ENCODE measurements around the gene LPP.

LPP gene

DNA sequence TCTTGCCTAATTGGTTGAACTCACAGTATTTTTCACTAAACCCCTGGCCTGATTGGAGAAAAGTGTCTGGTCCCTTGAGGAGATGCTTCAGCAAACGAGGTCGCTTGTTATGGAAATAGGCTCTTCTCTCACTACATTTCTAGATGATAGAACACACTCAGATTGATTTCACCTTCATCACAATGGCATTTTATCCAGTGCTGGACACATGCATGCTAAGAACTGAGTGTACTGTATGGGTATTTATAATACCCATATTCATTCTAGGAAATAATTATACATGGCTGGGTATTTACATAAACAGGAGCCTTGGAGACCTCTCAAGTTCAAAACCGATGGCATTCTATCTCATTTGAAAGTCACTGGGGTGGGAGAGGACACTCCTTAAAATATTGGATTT is 444.9 kb downstream of the LPP start:
- H3K27ac ChIP-seq (ENCODE audit: low read depth, low read length): no peak overlapping the region
- no peak overlapping the region for H3K23ac ChIP-seq (ENCODE audit: low read length)
- H2BK15ac ChIP-seq (replicated peaks; ENCODE audit: low read depth): no peak overlapping the region
- no peak overlapping the region for H3K56ac ChIP-seq (ENCODE audit: low read length)
- no peak for DNase-seq
- H3K9ac ChIP-seq (ENCODE audit: low read length): no peak overlapping the region
- no peak overlapping the region for H3K18ac ChIP-seq (ENCODE audit: low read length)
- H3K4me2 ChIP-seq (ENCODE audit: low read length): no peak overlapping the region
- no peak overlapping the region for H3K4ac ChIP-seq (ENCODE audit: low read depth, low read length)
- H3K79me2 ChIP-seq (ENCODE audit: control insufficient read depth, insufficient read depth, low read length): no peaks in the 10 kb centered on the region
- no peak overlapping the region for H2BK5ac ChIP-seq (ENCODE audit: low read length)
- no peak overlapping the region for H3K4me3 ChIP-seq (ENCODE audit: low read length)
- no peak overlapping the region for H2BK120ac ChIP-seq (ENCODE audit: low read depth, low read length)
- H3K27me3 ChIP-seq (ENCODE audit: insufficient read depth, low read length, poor library complexity): no peaks in the 10 kb centered on the region
- H3K79me1 ChIP-seq (ENCODE audit: low read length): no peaks in the 10 kb centered on the region
- no peaks in the 10 kb centered on the region for H3K36me3 ChIP-seq (ENCODE audit: control insufficient read depth, insufficient read depth, low read length)
- H4K5ac ChIP-seq (ENCODE audit: low read length): no peak overlapping the region
- no peak overlapping the region for H2AK5ac ChIP-seq (ENCODE audit: low read length)
- H4K8ac ChIP-seq (ENCODE audit: low read depth, low read length): no peak overlapping the region
- no peaks in the 10 kb centered on the region for H3K4me1 ChIP-seq (ENCODE audit: control insufficient read depth, low read depth, low read length)
- no CpG with 5 or more reads among the region's 3 CpGs for WGBS (ENCODE audit: extremely low coverage, insufficient coverage, low lambda C conversion rate)

DNA sequence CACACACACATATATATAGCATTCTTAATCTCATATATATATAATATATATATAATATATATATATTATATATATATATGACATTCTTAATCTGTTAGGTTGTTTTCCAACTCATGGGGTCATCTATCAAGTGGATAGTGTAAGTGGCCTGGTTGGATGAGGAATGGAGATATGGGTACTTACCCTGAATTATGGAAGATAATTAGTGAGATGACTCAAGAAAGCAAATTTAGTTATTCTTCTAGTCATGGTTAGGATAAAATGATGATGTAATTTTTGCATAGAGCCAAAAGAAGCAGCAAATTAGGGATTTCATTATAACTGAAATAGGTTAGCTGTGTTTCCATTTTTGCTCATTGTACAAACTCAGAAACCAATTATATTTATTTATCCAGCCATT is 448.2 kb downstream of the LPP start:
- no peaks in the 10 kb centered on the region for H3K27me3 ChIP-seq (ENCODE audit: insufficient read depth, low read length, poor library complexity)
- H4K5ac ChIP-seq (ENCODE audit: low read length): no peak overlapping the region
- no peak overlapping the region for H3K4me2 ChIP-seq (ENCODE audit: low read length)
- no peak overlapping the region for H2BK120ac ChIP-seq (ENCODE audit: low read depth, low read length)
- H3K79me2 ChIP-seq (ENCODE audit: control insufficient read depth, insufficient read depth, low read length): no peaks in the 10 kb centered on the region
- no peak overlapping the region for H4K8ac ChIP-seq (ENCODE audit: low read depth, low read length)
- H2BK15ac ChIP-seq (replicated peaks; ENCODE audit: low read depth): no peak overlapping the region
- H3K56ac ChIP-seq (ENCODE audit: low read length): no peak overlapping the region
- H3K4ac ChIP-seq (ENCODE audit: low read depth, low read length): no peak overlapping the region
- no peaks in the 10 kb centered on the region for H3K79me1 ChIP-seq (ENCODE audit: low read length)
- no peak overlapping the region for H3K23ac ChIP-seq (ENCODE audit: low read length)
- H3K9ac ChIP-seq (ENCODE audit: low read length): no peak overlapping the region
- no peak overlapping the region for H2BK5ac ChIP-seq (ENCODE audit: low read length)
- DNase-seq: no peak
- H3K36me3 ChIP-seq (ENCODE audit: control insufficient read depth, insufficient read depth, low read length): no peaks in the 10 kb centered on the region
- no peak overlapping the region for H2AK5ac ChIP-seq (ENCODE audit: low read length)
- no peak overlapping the region for H3K4me3 ChIP-seq (ENCODE audit: low read length)
- H3K18ac ChIP-seq (ENCODE audit: low read length): no peak overlapping the region
- no peaks in the 10 kb centered on the region for H3K4me1 ChIP-seq (ENCODE audit: control insufficient read depth, low read depth, low read length)
- H3K27ac ChIP-seq (ENCODE audit: low read depth, low read length): no peak overlapping the region

- Histone ChIP-seq H3K23ac (ENCODE audit: low read length) (no peak overlapping the region), H2BK15ac (replicated peaks; ENCODE audit: low read depth) (no peak overlapping the region), H3K36me3 (ENCODE audit: control insufficient read depth, insufficient read depth, low read length) (no peaks in the 10 kb centered on the region), H3K4me3 (ENCODE audit: low read length) (no peak overlapping the region), H3K18ac (ENCODE audit: low read length) (no peak overlapping the region), H3K4ac (ENCODE audit: low read depth, low read length) (no peak overlapping the region), H3K27ac (ENCODE audit: low read depth, low read length) (no peak overlapping the region), H4K8ac (ENCODE audit: low read depth, low read length) (no peak overlapping the region), H2AK5ac (ENCODE audit: low read length) (no peak overlapping the region), H3K27me3 (ENCODE audit: insufficient read depth, low read length, poor library complexity) (no peaks in the 10 kb centered on the region), H2BK5ac (ENCODE audit: low read length) (no peak overlapping the region), H3K4me2 (ENCODE audit: low read length) (no peak overlapping the region), H2BK120ac (ENCODE audit: low read depth, low read length) (no peak overlapping the region), H3K56ac (ENCODE audit: low read length) (no peak overlapping the region), H3K4me1 (ENCODE audit: control insufficient read depth, low read depth, low read length) (no peaks in the 10 kb centered on the region), H3K9ac (ENCODE audit: low read length) (no peak overlapping the region), H3K79me2 (ENCODE audit: control insufficient read depth, insufficient read depth, low read length) (no peaks in the 10 kb centered on the region), H4K5ac (ENCODE audit: low read length) (no peak overlapping the region), H3K79me1 (ENCODE audit: low read length) (no peaks in the 10 kb centered on the region)
- DNase-seq: no peak
- no CpG with 5 or more reads among the region's 3 CpGs for WGBS (ENCODE audit: extremely low coverage, insufficient coverage, low lambda C conversion rate)
Observed at GRCh38 chr3:188602620-188603019, 448.7 kb downstream of the LPP start.

- H3K4me3 ChIP-seq (ENCODE audit: low read length): no peak overlapping the region
- H3K4ac ChIP-seq (ENCODE audit: low read depth, low read length): no peak overlapping the region
- no peak overlapping the region for H3K23ac ChIP-seq (ENCODE audit: low read length)
- no peak overlapping the region for H3K27ac ChIP-seq (ENCODE audit: low read depth, low read length)
- H3K27me3 ChIP-seq (ENCODE audit: insufficient read depth, low read length, poor library complexity): no peaks in the 10 kb centered on the region
- no peaks in the 10 kb centered on the region for H3K79me1 ChIP-seq (ENCODE audit: low read length)
- H3K9ac ChIP-seq (ENCODE audit: low read length): no peak overlapping the region
- H3K56ac ChIP-seq (ENCODE audit: low read length): no peak overlapping the region
- H2BK15ac ChIP-seq (replicated peaks; ENCODE audit: low read depth): no peak overlapping the region
- H4K8ac ChIP-seq (ENCODE audit: low read depth, low read length): no peak overlapping the region
- WGBS (ENCODE audit: extremely low coverage, insufficient coverage, low lambda C conversion rate): no CpG with 5 or more reads among the region's 1 CpG
- H4K5ac ChIP-seq (ENCODE audit: low read length): no peak overlapping the region
- no peak overlapping the region for H2AK5ac ChIP-seq (ENCODE audit: low read length)
- no peak overlapping the region for H2BK5ac ChIP-seq (ENCODE audit: low read length)
- H3K18ac ChIP-seq (ENCODE audit: low read length): no peak overlapping the region
- no peak overlapping the region for H3K4me2 ChIP-seq (ENCODE audit: low read length)
- peaks cover 3% of the 10 kb centered on the region for H3K36me3 ChIP-seq (ENCODE audit: control insufficient read depth, insufficient read depth, low read length)
- H2BK120ac ChIP-seq (ENCODE audit: low read depth, low read length): no peak overlapping the region
- peak; percentile 16 for DNase-seq
- no peaks in the 10 kb centered on the region for H3K4me1 ChIP-seq (ENCODE audit: control insufficient read depth, low read depth, low read length)
- H3K79me2 ChIP-seq (ENCODE audit: control insufficient read depth, insufficient read depth, low read length): no peaks in the 10 kb centered on the region
Observed at GRCh38 chr3:188604651-188605050, 450.7 kb downstream of the LPP start.

DNA sequence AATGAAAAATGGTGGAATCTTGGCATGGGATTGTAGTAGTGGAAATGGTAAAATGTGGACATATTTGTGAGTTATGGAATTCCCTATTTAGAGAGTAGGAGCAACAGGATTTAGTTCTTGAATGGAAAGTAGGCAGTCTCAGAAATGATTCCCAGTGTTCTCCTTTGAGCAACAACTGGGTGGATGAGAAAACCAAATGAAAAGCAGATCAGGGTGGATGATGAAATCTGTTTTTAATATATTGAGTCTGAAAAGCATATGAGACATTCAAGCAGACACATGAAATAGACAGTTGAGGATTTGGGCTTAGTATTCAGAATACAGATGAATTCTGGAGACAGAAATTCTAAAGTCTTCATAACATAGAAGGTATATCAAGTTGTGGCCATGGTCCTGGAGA is 451.3 kb downstream of the LPP start:
- no peaks in the 10 kb centered on the region for H3K27me3 ChIP-seq (ENCODE audit: insufficient read depth, low read length, poor library complexity)
- H3K79me1 ChIP-seq (ENCODE audit: low read length): no peaks in the 10 kb centered on the region
- no peak overlapping the region for H3K4ac ChIP-seq (ENCODE audit: low read depth, low read length)
- no peak overlapping the region for H2AK5ac ChIP-seq (ENCODE audit: low read length)
- no peak overlapping the region for H2BK120ac ChIP-seq (ENCODE audit: low read depth, low read length)
- DNase-seq: no peak
- no peak overlapping the region for H3K56ac ChIP-seq (ENCODE audit: low read length)
- H4K5ac ChIP-seq (ENCODE audit: low read length): no peak overlapping the region
- H3K4me1 ChIP-seq (ENCODE audit: control insufficient read depth, low read depth, low read length): no peaks in the 10 kb centered on the region
- peaks cover 4% of the 10 kb centered on the region for H3K36me3 ChIP-seq (ENCODE audit: control insufficient read depth, insufficient read depth, low read length)
- no peak overlapping the region for H3K4me2 ChIP-seq (ENCODE audit: low read length)
- H3K27ac ChIP-seq (ENCODE audit: low read depth, low read length): no peak overlapping the region
- H4K8ac ChIP-seq (ENCODE audit: low read depth, low read length): no peak overlapping the region
- no peak overlapping the region for H2BK15ac ChIP-seq (replicated peaks; ENCODE audit: low read depth)
- no peak overlapping the region for H3K4me3 ChIP-seq (ENCODE audit: low read length)
- H3K18ac ChIP-seq (ENCODE audit: low read length): no peak overlapping the region
- H3K79me2 ChIP-seq (ENCODE audit: control insufficient read depth, insufficient read depth, low read length): no peaks in the 10 kb centered on the region
- H2BK5ac ChIP-seq (ENCODE audit: low read length): no peak overlapping the region
- H3K9ac ChIP-seq (ENCODE audit: low read length): no peak overlapping the region
- H3K23ac ChIP-seq (ENCODE audit: low read length): no peak overlapping the region

DNA sequence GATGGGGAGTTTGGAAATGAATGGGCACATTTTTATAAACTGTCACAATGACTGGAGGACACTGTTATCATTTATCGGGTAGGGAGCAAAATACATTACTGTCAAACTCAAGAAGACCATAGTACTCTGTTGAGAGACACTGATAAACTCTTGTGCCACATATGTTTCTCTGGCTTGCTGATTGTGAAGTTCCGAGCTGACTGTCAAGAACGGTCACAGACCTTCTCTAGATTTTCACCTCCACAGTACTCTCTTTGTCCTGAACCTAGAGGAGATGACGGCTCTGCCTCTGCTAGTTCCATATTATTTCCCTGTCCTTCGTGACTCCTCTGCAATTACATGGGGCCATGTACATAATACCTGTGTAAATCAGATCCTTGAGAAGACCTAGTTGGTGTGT is 451.9 kb downstream of the LPP start:
- no peak overlapping the region for H2BK120ac ChIP-seq (ENCODE audit: low read depth, low read length)
- H3K36me3 ChIP-seq (ENCODE audit: control insufficient read depth, insufficient read depth, low read length): peaks cover 4% of the 10 kb centered on the region
- no peak overlapping the region for H2BK5ac ChIP-seq (ENCODE audit: low read length)
- no peaks in the 10 kb centered on the region for H3K79me2 ChIP-seq (ENCODE audit: control insufficient read depth, insufficient read depth, low read length)
- H4K8ac ChIP-seq (ENCODE audit: low read depth, low read length): no peak overlapping the region
- no peak overlapping the region for H3K4me3 ChIP-seq (ENCODE audit: low read length)
- no peak overlapping the region for H2AK5ac ChIP-seq (ENCODE audit: low read length)
- H3K4me2 ChIP-seq (ENCODE audit: low read length): no peak overlapping the region
- H3K56ac ChIP-seq (ENCODE audit: low read length): no peak overlapping the region
- WGBS (ENCODE audit: extremely low coverage, insufficient coverage, low lambda C conversion rate): no CpG with 5 or more reads among the region's 5 CpGs
- H3K79me1 ChIP-seq (ENCODE audit: low read length): no peaks in the 10 kb centered on the region
- H3K4ac ChIP-seq (ENCODE audit: low read depth, low read length): no peak overlapping the region
- no peak overlapping the region for H3K23ac ChIP-seq (ENCODE audit: low read length)
- H3K27me3 ChIP-seq (ENCODE audit: insufficient read depth, low read length, poor library complexity): no peaks in the 10 kb centered on the region
- H4K5ac ChIP-seq (ENCODE audit: low read length): no peak overlapping the region
- DNase-seq: no peak
- H3K9ac ChIP-seq (ENCODE audit: low read length): no peak overlapping the region
- no peak overlapping the region for H2BK15ac ChIP-seq (replicated peaks; ENCODE audit: low read depth)
- no peaks in the 10 kb centered on the region for H3K4me1 ChIP-seq (ENCODE audit: control insufficient read depth, low read depth, low read length)
- no peak overlapping the region for H3K18ac ChIP-seq (ENCODE audit: low read length)
- no peak overlapping the region for H3K27ac ChIP-seq (ENCODE audit: low read depth, low read length)
